IMR-90 (cell line): ENCODE data around the gene ELL2. TPM values are rescaled to one million over a fixed set of nuclear protein-coding genes. Genes with fewer than 3 reads are reported as not detected.

ENCODE experiments used
- ATAC-seq: fragments of 200-7000 bp; cut with Tn5 transposase; 2 replicates; pipeline ENCODE4 v1.9.1; 2020; ENCODE audit warnings: low read depth, mild to moderate bottlenecking, moderate library complexity
- BruUV-seq: library from RNA; stranded (reverse); fragments of 400-500 nt; replicated peaks from 2 replicates; lab custom pipeline; 2021; lab: Mats Ljungman, UMichigan
- CTCF ChIA-PET: fragments of 300-600 bp; formaldehyde crosslinking; extraction: SDS; loops from one replicate; lab custom pipeline; 2021; ENCODE audit warnings: antibody characterized with exemption; lab: Yijun Ruan, JAX
- POLR2A ChIA-PET: fragments of 300-600 bp; sonication (Branson Sonifier 250); formaldehyde crosslinking; loops from one replicate; lab custom pipeline; 2022; ENCODE audit warnings: antibody characterized with exemption; ENCODE audit not compliant: unreplicated experiment; lab: Charles Lee
- DNase-seq: peaks from one replicate; pipeline ENCODE4 v3.0.0; 2013
- H2AFZ ChIP-seq: replicated peaks from 2 replicates; pipeline ENCODE3; 2013; ENCODE audit warnings: low read length, mild to moderate bottlenecking; ENCODE audit not compliant: poor library complexity
- H2AK5ac ChIP-seq: 2 replicates; pipeline ENCODE4 v1.6.1; 2013; ENCODE audit warnings: low read depth, low read length, inconsistent platforms
- H2AK9ac ChIP-seq: replicated peaks from 2 replicates; pipeline ENCODE3; 2013; ENCODE audit warnings: mild to moderate bottlenecking, low read depth, low read length, moderate library complexity; ENCODE audit not compliant: poor library complexity
- H2BK120ac ChIP-seq: 2 replicates; pipeline ENCODE4 v1.6.1; 2013; ENCODE audit warnings: low read depth, low read length, inconsistent platforms
- H2BK15ac ChIP-seq: 3 replicates; pipeline ENCODE4 v1.6.1; 2013; ENCODE audit warnings: low read depth, low read length, inconsistent platforms
- H2BK20ac ChIP-seq: 2 replicates; pipeline ENCODE4 v1.6.1; 2013; ENCODE audit warnings: low read depth, mild to moderate bottlenecking, inconsistent platforms, low read length, moderate library complexity
- H2BK5ac ChIP-seq: 2 replicates; pipeline ENCODE4 v1.6.1; 2013; ENCODE audit warnings: mild to moderate bottlenecking, low read depth, low read length, inconsistent platforms; ENCODE audit not compliant: poor library complexity, severe bottlenecking
- H3K14ac ChIP-seq: replicated peaks from 2 replicates; pipeline ENCODE4 v1.6.1; 2013; ENCODE audit warnings: low read depth, low read length, inconsistent platforms
- H3K18ac ChIP-seq: 2 replicates; pipeline ENCODE4 v1.6.1; 2013; ENCODE audit warnings: low read depth, low read length, control low read depth
- H3K23ac ChIP-seq: 2 replicates; pipeline ENCODE4 v1.6.1; 2013; ENCODE audit warnings: low read depth, low read length, inconsistent platforms
- H3K27ac ChIP-seq: 2 replicates; pipeline ENCODE4 v1.5.1; 2013; ENCODE audit warnings: mild to moderate bottlenecking, control low read depth, low read length; ENCODE audit not compliant: insufficient read depth
- H3K27me3 ChIP-seq: 2 replicates; pipeline ENCODE4 v1.6.1; 2013; ENCODE audit warnings: low read length; ENCODE audit not compliant: control insufficient read depth, insufficient read depth
- H3K36me3 ChIP-seq: 2 replicates; pipeline ENCODE4 v1.6.1; 2013; ENCODE audit warnings: low read length, mixed read lengths; ENCODE audit not compliant: control insufficient read depth, insufficient read depth
- H3K4ac ChIP-seq: 2 replicates; pipeline ENCODE4 v1.6.1; 2013; ENCODE audit warnings: low read depth, low read length, inconsistent platforms
- H3K4me1 ChIP-seq: 2 replicates; pipeline ENCODE4 v1.6.1; 2013; ENCODE audit warnings: low read length, mixed read lengths; ENCODE audit not compliant: control insufficient read depth, insufficient read depth
- H3K4me2 ChIP-seq: 2 replicates; pipeline ENCODE4 v1.6.1; 2013; ENCODE audit warnings: low read depth, mild to moderate bottlenecking, control low read depth, low read length, moderate library complexity
- H3K4me3 ChIP-seq: 2 replicates; pipeline ENCODE4 v1.5.1; 2013; ENCODE audit warnings: low read depth, mild to moderate bottlenecking, control low read depth, low read length, moderate library complexity; ENCODE audit not compliant: insufficient read depth
- H3K56ac ChIP-seq: 2 replicates; pipeline ENCODE4 v1.6.1; 2013; ENCODE audit warnings: low read length, inconsistent platforms; ENCODE audit not compliant: insufficient read depth; ENCODE audit errors: extremely low read depth
- H3K79me1 ChIP-seq, 2 experiments: 2 replicates each; pipeline ENCODE4 v1.6.1; 2013; ENCODE audit warnings: low read length in 2 of 2, inconsistent platforms in 1 of 2, low read depth in 1 of 2
- H3K9ac ChIP-seq: 2 replicates; pipeline ENCODE4 v1.6.1; 2013; ENCODE audit warnings: low read depth, low read length, control low read depth
- H3K9me1 ChIP-seq: 2 replicates; pipeline ENCODE4 v1.6.1; 2013; ENCODE audit warnings: low read length, inconsistent platforms; ENCODE audit not compliant: insufficient read depth
- H3K9me3 ChIP-seq: 2 replicates; pipeline ENCODE4 v1.6.1; 2013; ENCODE audit warnings: low read length; ENCODE audit not compliant: control insufficient read depth, insufficient read depth
- H4K20me1 ChIP-seq: 2 replicates; pipeline ENCODE4 v1.6.1; 2013; ENCODE audit warnings: low read length, inconsistent platforms; ENCODE audit not compliant: insufficient read depth
- H4K5ac ChIP-seq: 2 replicates; pipeline ENCODE4 v1.6.1; 2013; ENCODE audit warnings: mild to moderate bottlenecking, low read depth, low read length, control low read depth
- H4K8ac ChIP-seq, 2 experiments: 2 replicates each; pipeline ENCODE4 v1.6.1; 2013; ENCODE audit warnings: low read depth in 2 of 2, low read length in 2 of 2, control low read depth in 1 of 2, inconsistent platforms in 1 of 2
- H4K91ac ChIP-seq: 2 replicates; pipeline ENCODE4 v1.6.1; 2013; ENCODE audit warnings: low read depth, low read length, inconsistent platforms; ENCODE audit not compliant: insufficient read depth
- BHLHE40 ChIP-seq: fragments of 150-350 bp; IDR thresholded peaks from 2 replicates; pipeline ENCODE4 v1.6.1; 2016; ENCODE audit warnings: mild to moderate bottlenecking, low read depth, low read length
- CEBPB ChIP-seq: IDR thresholded peaks from 2 replicates; pipeline ENCODE4 v1.6.1; 2012; ENCODE audit warnings: low read depth, low read length, improper control_type of control experiment
- CHD1 ChIP-seq: IDR thresholded peaks from 2 replicates; pipeline ENCODE4 v1.6.1; 2012; ENCODE audit warnings: low read depth, low read length, improper control_type of control experiment
- FOS ChIP-seq: fragments of 150-350 bp; IDR thresholded peaks from 2 replicates; pipeline ENCODE4 v1.6.1; 2016; ENCODE audit warnings: low read depth, low read length
- MAFK ChIP-seq: IDR thresholded peaks from 2 replicates; pipeline ENCODE4 v1.6.1; 2012; ENCODE audit warnings: low read depth, low read length, improper control_type of control experiment
- MAZ ChIP-seq: IDR thresholded peaks from 2 replicates; pipeline ENCODE4 v1.6.1; 2012; ENCODE audit warnings: low read depth, mild to moderate bottlenecking, low read length, improper control_type of control experiment, moderate library complexity, borderline replicate concordance
- MXI1 ChIP-seq: IDR thresholded peaks from 2 replicates; pipeline ENCODE4 v1.6.1; 2012; ENCODE audit warnings: low read depth, mild to moderate bottlenecking, low read length, moderate library complexity, borderline replicate concordance
- NFE2L2 ChIP-seq: fragments of 150-350 bp; IDR thresholded peaks from 2 replicates; pipeline ENCODE4 v1.6.1; 2016; ENCODE audit warnings: low read depth, mild to moderate bottlenecking, low read length
- POLR2A ChIP-seq: IDR thresholded peaks from 2 replicates; pipeline ENCODE4 v1.6.1; 2012; ENCODE audit warnings: mild to moderate bottlenecking, low read depth, low read length
- RAD21 ChIP-seq: IDR thresholded peaks from 2 replicates; pipeline ENCODE4 v1.6.1; 2012; ENCODE audit warnings: low read length, improper control_type of control experiment
- RCOR1 ChIP-seq: IDR thresholded peaks from 2 replicates; pipeline ENCODE4 v1.6.1; 2012; ENCODE audit warnings: mild to moderate bottlenecking, low read length, improper control_type of control experiment; ENCODE audit not compliant: insufficient replicate concordance
- RFX5 ChIP-seq: IDR thresholded peaks from 2 replicates; pipeline ENCODE4 v1.8.0; 2012; ENCODE audit warnings: low read depth, mild to moderate bottlenecking, low read length, moderate library complexity
- SMC3 ChIP-seq: fragments of 150-350 bp; IDR thresholded peaks from 2 replicates; pipeline ENCODE4 v1.6.1; 2016; ENCODE audit warnings: low read depth, mild to moderate bottlenecking, antibody characterized with exemption, low read length, moderate library complexity
- WGBS, 2 experiments: methylation state at CpG; one replicate each; pipeline versions ENCODE4 v1.1.5 to v1.1.7; 2013; ENCODE audit warnings: missing lambda C conversion rate in 2 of 2; ENCODE audit not compliant: insufficient read length in 1 of 2; ENCODE audit errors: extremely low coverage in 2 of 2; 5-methylcytosine and 5-hydroxymethylcytosine counted together
- dilution Hi-C: fragments of 300-500 bp; cut with HindIII; formaldehyde crosslinking; loops from one replicate; pipeline ENCODE4 v1.14.3; 2018; ENCODE audit warnings: low sequenced_read_pairs; ENCODE audit not compliant: unreplicated experiment
- in situ Hi-C: fragments of 300-500 bp; cut with MboI; formaldehyde crosslinking; loops from 3 replicates; pipeline ENCODE4 v1.14.3; 2019; ENCODE audit warnings: low sequenced_read_pairs, inconsistent platforms, mixed read lengths
- intact Hi-C: fragments of 100-400 bp; cut with micrococcal nuclease; formaldehyde crosslinking; loops from 2 replicates; pipeline ENCODE4 v1.10.0; 2022
- polyA plus RNA-seq, 3 experiments: library from polyadenylated mRNA; depleted of rRNA; stranded (reverse); fragments of >200 nt; gene quantifications; 2 replicates each; pipeline ENCODE4 v1.2.3, GENCODE V29; 2012; ENCODE audit warnings: low replicate concordance in 1 of 3
- total RNA-seq: library from RNA; depleted of rRNA; stranded (reverse); fragments of >200 nt; gene quantifications from 2 replicates; pipeline ENCODE4 v1.2.3, GENCODE V29; 2012
- TF ChIP-seq, protein P1 (sequence below): fragments of 150-350 bp; IDR thresholded peaks from 2 replicates; pipeline ENCODE4 v1.6.1; 2017; ENCODE audit warnings: mild to moderate bottlenecking, antibody characterized with exemption, low read length, low read depth
- TF ChIP-seq, protein P2 (sequence below): fragments of 150-350 bp; IDR thresholded peaks from 2 replicates; pipeline ENCODE4 v1.6.1; 2016; ENCODE audit warnings: low read depth, mild to moderate bottlenecking, low read length, moderate library complexity, borderline replicate concordance

The ELL2 gene
- total and polyA plus RNA-seq, 2 of the 4 experiments (the other 2 are of a cell fraction): 61.4 to 92.5 TPM

DNA sequence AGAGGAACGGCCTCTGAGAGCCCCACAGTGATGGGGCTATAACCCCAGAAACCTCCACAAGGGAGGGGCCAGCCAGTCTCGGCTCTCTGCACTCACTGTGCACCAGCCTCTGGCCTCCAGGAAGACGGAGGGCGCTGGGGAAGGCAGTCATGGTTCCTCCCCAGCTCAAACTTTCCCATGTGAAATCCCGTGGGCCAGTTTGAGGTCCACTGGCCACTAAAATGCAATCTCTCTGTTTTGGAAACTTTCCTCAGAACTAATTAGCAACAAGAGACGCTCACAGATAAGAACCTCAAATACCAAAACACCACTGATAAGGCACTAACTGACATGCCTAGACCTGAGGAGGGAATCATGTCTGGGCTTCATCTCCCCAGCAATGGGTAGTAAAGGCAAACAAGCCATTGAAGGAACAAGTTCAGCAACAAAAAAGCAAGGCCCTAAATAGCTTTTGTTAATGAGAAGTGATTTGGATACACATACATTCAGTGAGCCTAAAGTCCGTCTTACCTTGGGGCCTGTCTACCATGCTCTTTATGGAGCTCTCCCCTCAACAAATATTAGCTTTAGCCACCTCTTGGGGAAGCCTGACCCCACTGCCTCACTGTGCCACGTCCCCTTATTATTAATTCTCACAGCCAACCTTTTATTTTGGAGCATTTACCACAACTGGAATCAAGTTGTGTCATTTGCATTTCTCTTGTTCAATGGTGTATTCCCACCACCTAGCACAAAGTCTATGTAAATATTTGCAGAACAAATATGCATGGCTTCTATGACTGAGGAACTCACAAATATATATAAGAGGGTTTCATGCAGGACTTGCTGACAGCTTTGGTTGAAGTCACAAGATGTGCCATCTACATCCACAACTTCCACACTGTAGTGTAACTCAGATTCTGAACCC is 83.0 kb downstream of the ELL2 start:
- peak overlapping the region; percentile 59 for H2BK5ac ChIP-seq
- H3K9me3 ChIP-seq: no peaks in the 10 kb centered on the region
- 50% methylated on average over 1 of the region's 8 CpGs; no CpG with 5 or more reads in 1 of the 2 experiments for WGBS, 2 experiments
- DNase-seq: no peak
- peaks cover 22% of the 10 kb centered on the region for H3K9me1 ChIP-seq
- peak overlapping the region; percentile 34; the same call in 1 of the 2 replicates for H3K27ac ChIP-seq
- H3K79me1 ChIP-seq: peaks cover 0 to 7% of the 10 kb centered on the region in 2 experiments; a peak in 2 of 4 replicates
- H4K5ac ChIP-seq: peak overlapping the region; percentile 15; the same call in 1 of the 2 replicates
- no peak overlapping the region for H3K56ac ChIP-seq
- H2AK5ac ChIP-seq: peak overlapping the region; percentile 36; the same call in 1 of the 2 replicates
- 0 out of 3 replicates have a peak overlapping the region, but pooled peaks have one; percentile 13 for H2BK15ac ChIP-seq
- POLR2A ChIA-PET: no interaction called here
- peak overlapping the region; percentile 28; the same call in 1 of the 2 replicates for H3K23ac ChIP-seq
- intact Hi-C loops (no loop called here), dilution Hi-C loops (no loop called here), in situ Hi-C loops (no loop called here)
- CTCF ChIA-PET: no interaction called here
- no peak overlapping the region for H3K9ac ChIP-seq
- peak overlapping the region; percentile 59 for H3K18ac ChIP-seq
- no peak overlapping the region for H2AFZ ChIP-seq
- H3K27me3 ChIP-seq: no peaks in the 10 kb centered on the region
- H3K4ac ChIP-seq: peak overlapping the region; percentile 55
- H4K20me1 ChIP-seq: no peaks in the 10 kb centered on the region
- no peak overlapping the region for H3K4me2 ChIP-seq
- H2BK120ac ChIP-seq: peak overlapping the region; percentile 33
- no peak overlapping the region for H2AK9ac ChIP-seq
- H3K4me3 ChIP-seq: no peak overlapping the region
- ATAC-seq: peak; percentile 7
- peak overlapping the region; percentile 27 for H2BK20ac ChIP-seq
- H4K91ac ChIP-seq: peak overlapping the region; percentile 56; the same call in 1 of the 2 replicates
- peak overlapping the region; percentile 68; the same call in 1 of the 2 replicates for H3K14ac ChIP-seq
- H4K8ac ChIP-seq: peak overlapping the region in 1 of 2 experiments; percentile 68; a peak in 2 of 4 replicates
- peaks cover 5% of the 10 kb centered on the region for H3K36me3 ChIP-seq
- no TSS peak for BruUV-seq
- H3K4me1 ChIP-seq: peaks cover 11% of the 10 kb centered on the region
- no peak for TF ChIP-seq BHLHE40
- TF ChIP-seq CHD1: no peak
- TF ChIP-seq NFE2L2: no peak
- no peak for TF ChIP-seq MXI1
- no peak for TF ChIP-seq RFX5
- no peak for TF ChIP-seq POLR2A
- TF ChIP-seq, protein P1, sequence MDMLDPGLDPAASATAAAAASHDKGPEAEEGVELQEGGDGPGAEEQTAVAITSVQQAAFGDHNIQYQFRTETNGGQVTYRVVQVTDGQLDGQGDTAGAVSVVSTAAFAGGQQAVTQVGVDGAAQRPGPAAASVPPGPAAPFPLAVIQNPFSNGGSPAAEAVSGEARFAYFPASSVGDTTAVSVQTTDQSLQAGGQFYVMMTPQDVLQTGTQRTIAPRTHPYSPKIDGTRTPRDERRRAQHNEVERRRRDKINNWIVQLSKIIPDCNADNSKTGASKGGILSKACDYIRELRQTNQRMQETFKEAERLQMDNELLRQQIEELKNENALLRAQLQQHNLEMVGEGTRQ: no peak
- TF ChIP-seq, protein P2, sequence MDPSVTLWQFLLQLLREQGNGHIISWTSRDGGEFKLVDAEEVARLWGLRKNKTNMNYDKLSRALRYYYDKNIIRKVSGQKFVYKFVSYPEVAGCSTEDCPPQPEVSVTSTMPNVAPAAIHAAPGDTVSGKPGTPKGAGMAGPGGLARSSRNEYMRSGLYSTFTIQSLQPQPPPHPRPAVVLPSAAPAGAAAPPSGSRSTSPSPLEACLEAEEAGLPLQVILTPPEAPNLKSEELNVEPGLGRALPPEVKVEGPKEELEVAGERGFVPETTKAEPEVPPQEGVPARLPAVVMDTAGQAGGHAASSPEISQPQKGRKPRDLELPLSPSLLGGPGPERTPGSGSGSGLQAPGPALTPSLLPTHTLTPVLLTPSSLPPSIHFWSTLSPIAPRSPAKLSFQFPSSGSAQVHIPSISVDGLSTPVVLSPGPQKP: no peak
- TF ChIP-seq CEBPB: no peak
- TF ChIP-seq RAD21: no peak
- no peak for TF ChIP-seq MAFK
- no peak for TF ChIP-seq RCOR1
- no peak for TF ChIP-seq SMC3
- TF ChIP-seq MAZ: no peak
- no peak for TF ChIP-seq FOS
